Stimulated activated CD8-positive, alpha-beta memory T cell treated with anti-CD3 and anti-CD28 coated beads, Interleukin-4, amount 100 ng/mL, for 4 hours (primary cell): ENCODE data around the gene BSPRY.
"Not testable (repeated sequence)": the region's sequence is repeated elsewhere in the genome, so short reads cannot be mapped to it uniquely, and the experiment has no call there.

Experiments
- DNase-seq, 2 donors: peaks; one replicate each; pipeline ENCODE4 v3.0.0-alpha.2; 2020; ENCODE audit warnings: low read depth in 2 of 2, low spot score in 1 of 2

BSPRY gene

GRCh38 chr9:113341712-113342410 is 7.5 kb upstream of the BSPRY start:
- no peak for DNase-seq

- no peak for DNase-seq
Measured at GRCh38 chr9:113343732-113344231, 5.6 kb upstream of the BSPRY start.

- no peak for DNase-seq
Measured at GRCh38 chr9:113345190-113345589, 4.2 kb upstream of the BSPRY start.

GRCh38 chr9:113345671-113346070 is 3.7 kb upstream of the BSPRY start:
- no peak for DNase-seq

- DNase-seq, result no peak
Measured at GRCh38 chr9:113348437-113348836, 904 bp upstream of the BSPRY start.

- no peak for DNase-seq
Measured at GRCh38 chr9:113349066-113349444, 286 bp upstream of the BSPRY start.

- DNase-seq, result no peak
Measured at GRCh38 chr9:113350107-113350661, 843 bp downstream of the BSPRY start.

- DNase-seq, result no peak
Measured at GRCh38 chr9:113350937-113351336, 1.6 kb downstream of the BSPRY start.

GRCh38 chr9:113352006-113352405 is 2.7 kb downstream of the BSPRY start:
- DNase-seq, result no peak

GRCh38 chr9:113352411-113352810 is 3.1 kb downstream of the BSPRY start:
- DNase-seq, result no peak

GRCh38 chr9:113355040-113355596 is 5.8 kb downstream of the BSPRY start:
- no peak for DNase-seq

GRCh38 chr9:113356686-113357292 is 7.4 kb downstream of the BSPRY start:
- DNase-seq, result no peak

- no peak for DNase-seq
Measured at GRCh38 chr9:113359385-113359784, 10.0 kb downstream of the BSPRY start.

GRCh38 chr9:113360242-113360842 is 11.0 kb downstream of the BSPRY start:
- DNase-seq, result no peak

GRCh38 chr9:113361304-113362018 is 12.1 kb downstream of the BSPRY start:
- no peak for DNase-seq

- DNase-seq, result no peak
Measured at GRCh38 chr9:113363336-113363735, 14.0 kb downstream of the BSPRY start.

GRCh38 chr9:113364951-113365350 is 15.6 kb downstream of the BSPRY start:
- DNase-seq, result no peak

GRCh38 chr9:113365652-113366051 is 16.3 kb downstream of the BSPRY start:
- not testable (repeated sequence) for DNase-seq

- DNase-seq, result no peak
Measured at GRCh38 chr9:113368348-113368981, 19.1 kb downstream of the BSPRY start.

- DNase-seq, result no peak
Measured at GRCh38 chr9:113368982-113369854, 19.9 kb downstream of the BSPRY start.
